WTC11 (cell line): ENCODE data around the gene KCNK5. TPM values are rescaled to one million over a fixed set of nuclear protein-coding genes. Genes with fewer than 3 reads are reported as not detected.

Source experiments
- ATAC-seq: fragments of 200-7000 bp; cut with Tn5 transposase; 2 replicates; pipeline ENCODE4 v1.10.0; 2021; ENCODE audit warnings: mild to moderate bottlenecking, moderate library complexity
- CTCF ChIA-PET: fragments of 300-600 bp; sonication (Branson Sonifier 250); formaldehyde crosslinking; loops from one replicate; lab custom pipeline; 2021; ENCODE audit warnings: antibody characterized with exemption; lab: Charles Lee
- POLR2A ChIA-PET: fragments of 350-600 bp; sonication (Branson Sonifier 250); formaldehyde crosslinking; loops from one replicate; lab custom pipeline; 2021; ENCODE audit warnings: antibody characterized with exemption; lab: Charles Lee
- DNase-seq: peaks from one replicate; pipeline ENCODE4 v3.0.0; 2021; ENCODE audit warnings: low spot score
- H3K27ac Mint-ChIP-seq: 2 replicates; pipeline ENCODE4 v1.8.0; 2021; ENCODE audit warnings: mixed read lengths
- H3K27me3 Mint-ChIP-seq: 2 replicates; pipeline ENCODE4 v1.8.0; 2021; ENCODE audit warnings: low read depth, mild to moderate bottlenecking, moderate library complexity, mixed read lengths
- H3K36me3 Mint-ChIP-seq: 2 replicates; pipeline ENCODE4 v1.8.0; 2021; ENCODE audit warnings: mixed read lengths
- H3K4me1 Mint-ChIP-seq: 2 replicates; pipeline ENCODE4 v1.8.0; 2022; ENCODE audit warnings: mixed read lengths
- H3K4me3 Mint-ChIP-seq: 2 replicates; pipeline ENCODE4 v1.8.0; 2021; ENCODE audit warnings: mild to moderate bottlenecking, moderate library complexity, mixed read lengths
- H3K9me3 Mint-ChIP-seq: 2 replicates; pipeline ENCODE4 v1.8.0; 2021; ENCODE audit warnings: mixed read lengths
- ATF1 ChIP-seq: sonication (generic); formaldehyde crosslinking; IDR thresholded peaks from 2 replicates; pipeline ENCODE4 v1.8.1; 2023; ENCODE audit warnings: mild to moderate bottlenecking, moderate library complexity, missing genetic modification reagents
- ERG ChIP-seq: fragments of 250-450 bp; sonication (Bioruptor Pico); IDR thresholded peaks from 2 replicates; pipeline ENCODE4 v1.8.0; 2021; ENCODE audit warnings: mild to moderate bottlenecking
- ESRRA ChIP-seq: sonication (generic); formaldehyde crosslinking; IDR thresholded peaks from 2 replicates; pipeline ENCODE4 v1.8.1; 2022; ENCODE audit warnings: mild to moderate bottlenecking, missing genetic modification reagents, borderline replicate concordance
- FOXJ3 ChIP-seq: sonication (generic); formaldehyde crosslinking; IDR thresholded peaks from 2 replicates; pipeline ENCODE4 v1.9.0; 2021; ENCODE audit warnings: missing genetic modification reagents, mild to moderate bottlenecking, borderline replicate concordance
- HMGA2 ChIP-seq: fragments of 250-450 bp; sonication (Bioruptor Pico); IDR thresholded peaks from 2 replicates; pipeline ENCODE4 v1.4.0; 2021; ENCODE audit warnings: mild to moderate bottlenecking, moderate library complexity
- IRF2 ChIP-seq: sonication (generic); formaldehyde crosslinking; IDR thresholded peaks from 2 replicates; pipeline ENCODE4 v1.8.0; 2022; ENCODE audit warnings: low read depth, missing genetic modification reagents, borderline replicate concordance
- KAT7 ChIP-seq: sonication (generic); formaldehyde crosslinking; IDR thresholded peaks from 2 replicates; pipeline ENCODE4 v1.8.1; 2023; ENCODE audit warnings: missing genetic modification reagents, mild to moderate bottlenecking, borderline replicate concordance
- MLX ChIP-seq: sonication (generic); formaldehyde crosslinking; IDR thresholded peaks from 2 replicates; pipeline ENCODE4 v1.8.1; 2023; ENCODE audit warnings: mild to moderate bottlenecking, missing genetic modification reagents, moderate library complexity
- NFE2L1 ChIP-seq: sonication (generic); formaldehyde crosslinking; IDR thresholded peaks from 2 replicates; pipeline ENCODE4 v1.8.1; 2023; ENCODE audit warnings: missing genetic modification reagents
- NR2C2 ChIP-seq: sonication (generic); formaldehyde crosslinking; IDR thresholded peaks from 2 replicates; pipeline ENCODE4 v1.8.0; 2022; ENCODE audit warnings: mild to moderate bottlenecking, missing genetic modification reagents
- NR3C1 ChIP-seq: sonication (generic); formaldehyde crosslinking; conservative IDR thresholded peaks from 2 replicates; pipeline ENCODE4 v1.8.1; 2023; ENCODE audit warnings: low read depth, mild to moderate bottlenecking, missing genetic modification reagents
- SMAD4 ChIP-seq: sonication (generic); formaldehyde crosslinking; IDR thresholded peaks from 2 replicates; pipeline ENCODE4 v1.8.0; 2022; ENCODE audit warnings: mild to moderate bottlenecking, missing genetic modification reagents
- SOX15 ChIP-seq: fragments of 250-450 bp; sonication (Bioruptor Pico); IDR thresholded peaks from 2 replicates; pipeline ENCODE4 v1.9.0; 2021; ENCODE audit warnings: mild to moderate bottlenecking
- SP1 ChIP-seq: sonication (generic); formaldehyde crosslinking; conservative IDR thresholded peaks from 2 replicates; pipeline ENCODE4 v1.8.1; 2022; ENCODE audit warnings: missing genetic modification reagents
- TEAD4 ChIP-seq: sonication (generic); formaldehyde crosslinking; IDR thresholded peaks from 2 replicates; pipeline ENCODE4 v1.8.0; 2022; ENCODE audit warnings: mild to moderate bottlenecking, missing genetic modification reagents
- USF1 ChIP-seq: sonication (generic); formaldehyde crosslinking; IDR thresholded peaks from 2 replicates; pipeline ENCODE4 v1.8.0; 2022; ENCODE audit warnings: mild to moderate bottlenecking, missing genetic modification reagents
- ZBTB43 ChIP-seq: sonication (generic); formaldehyde crosslinking; IDR thresholded peaks from 2 replicates; pipeline ENCODE4 v1.8.1; 2023; ENCODE audit warnings: mild to moderate bottlenecking, missing genetic modification reagents
- ZNF138 ChIP-seq: sonication (generic); formaldehyde crosslinking; conservative IDR thresholded peaks from 2 replicates; pipeline ENCODE4 v1.8.1; 2022; ENCODE audit warnings: mild to moderate bottlenecking, moderate library complexity, missing genetic modification reagents
- ZNF232 ChIP-seq: sonication (generic); formaldehyde crosslinking; IDR thresholded peaks from 2 replicates; pipeline ENCODE4 v1.8.0; 2022; ENCODE audit warnings: mild to moderate bottlenecking, missing genetic modification reagents
- ZNF263 ChIP-seq: sonication (generic); formaldehyde crosslinking; IDR thresholded peaks from 2 replicates; pipeline ENCODE4 v1.8.1; 2022; ENCODE audit warnings: low read depth, mild to moderate bottlenecking, moderate library complexity, missing genetic modification reagents
- ZNF317 ChIP-seq: sonication (generic); formaldehyde crosslinking; IDR thresholded peaks from 2 replicates; pipeline ENCODE4 v1.8.1; 2023; ENCODE audit warnings: low read depth, mild to moderate bottlenecking, moderate library complexity, missing genetic modification reagents, borderline replicate concordance
- ZNF425 ChIP-seq: fragments of 250-450 bp; sonication (Bioruptor Pico); conservative IDR thresholded peaks from 2 replicates; pipeline ENCODE4 v1.9.0; 2021; ENCODE audit warnings: mild to moderate bottlenecking
- ZNF512 ChIP-seq: sonication (generic); formaldehyde crosslinking; IDR thresholded peaks from 2 replicates; pipeline ENCODE4 v1.8.1; 2022; ENCODE audit warnings: missing genetic modification reagents, borderline replicate concordance
- ZSCAN18 ChIP-seq: fragments of 250-450 bp; sonication (Bioruptor Pico); IDR thresholded peaks from 2 replicates; pipeline ENCODE4 v2.1.2; 2022; ENCODE audit warnings: mild to moderate bottlenecking, moderate library complexity
- total RNA-seq: library from RNA; stranded (reverse); gene quantifications from 3 replicates; pipeline ENCODE4 v1.2.3, GENCODE V29; 2021

The KCNK5 gene
- total RNA-seq, 1 experiment from 2014 or later, result 41.8 TPM

- H3K4me1 Mint-ChIP-seq, result peaks cover 97% of the 10 kb centered on the region
- peaks cover 43% of the 10 kb centered on the region for H3K36me3 Mint-ChIP-seq
- H3K27me3 Mint-ChIP-seq, result no peaks in the 10 kb centered on the region
- H3K9me3 Mint-ChIP-seq, result no peaks in the 10 kb centered on the region
- ATAC-seq (no peak), DNase-seq (no peak)
- ChIA-PET CTCF (interaction anchor here (2.4 to 7.8 kb wide), 3 partner anchors 31 to 82 kb away, joined by 6 to 78 read pairs (median 18); no protein-coding TSS in a partner anchor), POLR2A (no interaction called here)
- TF ChIP-seq NR3C1 (CRISPR knock-in tag) (no peak), NFE2L1 (CRISPR knock-in tag) (no peak), ZNF425 (CRISPR knock-in tag) (no peak), NR2C2 (CRISPR knock-in tag) (no peak), ZBTB43 (CRISPR knock-in tag) (no peak), ZNF263 (CRISPR knock-in tag) (no peak), ZNF512 (CRISPR knock-in tag) (no peak)
- H3K4me3 Mint-ChIP-seq, result no peak overlapping the region
- H3K27ac Mint-ChIP-seq, result no peak overlapping the region
Observed at GRCh38 chr6:39221115-39221514, 8.2 kb downstream of the KCNK5 start.

GRCh38 chr6:39218868-39219567 lies 10.3 kb downstream of the KCNK5 start:
- ATAC-seq (no peak), DNase-seq (no peak)
- POLR2A ChIA-PET, result no interaction called here
- Mint-ChIP-seq H3K4me1 (peaks cover 92% of the 10 kb centered on the region), H3K4me3 (no peak overlapping the region), H3K9me3 (no peaks in the 10 kb centered on the region), H3K36me3 (peaks cover 33% of the 10 kb centered on the region), H3K27ac (peak overlapping the region; percentile 48; the same call in 1 of the 2 replicates), H3K27me3 (no peaks in the 10 kb centered on the region)
- TF ChIP-seq TEAD4, result no peak
- TF ChIP-seq MLX, result no peak
- no peak for TF ChIP-seq FOXJ3 (CRISPR knock-in tag)
- no peak for TF ChIP-seq ZSCAN18 (CRISPR knock-in tag)
- no peak for TF ChIP-seq ZNF232 (CRISPR knock-in tag)
- TF ChIP-seq ZNF138 (CRISPR knock-in tag), result no peak
- TF ChIP-seq ZNF512 (CRISPR knock-in tag), result no peak
- no peak for TF ChIP-seq ZNF317 (CRISPR knock-in tag)
- no peak for TF ChIP-seq SOX15 (CRISPR knock-in tag)
- TF ChIP-seq SMAD4, result no peak
- no peak for TF ChIP-seq ATF1
- TF ChIP-seq ESRRA, result no peak
- no peak for TF ChIP-seq HMGA2 (CRISPR knock-in tag)
- no peak for TF ChIP-seq IRF2 (CRISPR knock-in tag)
- no peak for TF ChIP-seq ERG (CRISPR knock-in tag)
- no peak for TF ChIP-seq KAT7 (CRISPR knock-in tag)
- TF ChIP-seq USF1 (CRISPR knock-in tag), result no peak
- TF ChIP-seq SP1, result no peak
- CTCF ChIA-PET, result interaction anchor here (0.7 to 7.8 kb wide), 8 partner anchors 10 to 86 kb away, joined by 3 to 78 read pairs (median 5); no protein-coding TSS in a partner anchor
